GM23248 (cell line): ENCODE data around the gene B4GAT1. TPM values are rescaled to one million over a fixed set of nuclear protein-coding genes. Genes with fewer than 3 reads are reported as not detected.

ENCODE experiments used
- DNase-seq: peaks from one replicate; pipeline ENCODE4 v3.0.0-alpha.2; 2015
- H2AFZ ChIP-seq: fragments of 200-600 bp; sonication (generic); 2 replicates; pipeline ENCODE4 v1.6.1; 2016; ENCODE audit warnings: antibody characterized with exemption
- H3F3A ChIP-seq: fragments of 200-600 bp; sonication (generic); 2 replicates; pipeline ENCODE4 v1.6.1; 2016; ENCODE audit warnings: mild to moderate bottlenecking, antibody characterized with exemption, mixed run types; ENCODE audit not compliant: insufficient read depth
- H3K27ac ChIP-seq: fragments of 200-600 bp; sonication (generic); 2 replicates; pipeline ENCODE4 v1.5.1; 2016; ENCODE audit warnings: mild to moderate bottlenecking
- H3K27me3 ChIP-seq: fragments of 200-600 bp; sonication (generic); replicated peaks from 2 replicates; pipeline ENCODE4 v1.6.1; 2016; ENCODE audit warnings: mild to moderate bottlenecking; ENCODE audit not compliant: insufficient read depth
- H3K36me3 ChIP-seq: fragments of 200-600 bp; sonication (generic); 2 replicates; pipeline ENCODE4 v1.6.1; 2016; ENCODE audit warnings: low read depth, mild to moderate bottlenecking
- H3K4me1 ChIP-seq: fragments of 200-600 bp; sonication (generic); 2 replicates; pipeline ENCODE4 v1.6.1; 2016; ENCODE audit warnings: mild to moderate bottlenecking; ENCODE audit not compliant: insufficient read depth
- H3K4me2 ChIP-seq: fragments of 200-600 bp; sonication (generic); one replicate; pipeline ENCODE4 v1.6.1; 2016; ENCODE audit warnings: mild to moderate bottlenecking; ENCODE audit not compliant: unreplicated experiment
- H3K4me3 ChIP-seq: fragments of 200-600 bp; sonication (generic); 2 replicates; pipeline ENCODE4 v1.5.1; 2016; ENCODE audit warnings: mild to moderate bottlenecking
- H3K79me2 ChIP-seq: fragments of 200-600 bp; sonication (generic); 2 replicates; pipeline ENCODE4 v1.6.1; 2016; ENCODE audit warnings: mild to moderate bottlenecking; ENCODE audit not compliant: insufficient read depth
- H3K9ac ChIP-seq: fragments of 200-600 bp; sonication (generic); 2 replicates; pipeline ENCODE4 v1.6.1; 2016; ENCODE audit warnings: mild to moderate bottlenecking
- H3K9me2 ChIP-seq: fragments of 200-600 bp; sonication (generic); 2 replicates; pipeline ENCODE4 v1.6.1; 2016; ENCODE audit warnings: mixed run types, mild to moderate bottlenecking, moderate library complexity; ENCODE audit not compliant: insufficient read depth
- H3K9me3 ChIP-seq: fragments of 200-600 bp; sonication (generic); one replicate; pipeline ENCODE4 v1.6.1; 2017; ENCODE audit warnings: low read depth
- H4K20me1 ChIP-seq: fragments of 200-600 bp; sonication (generic); 2 replicates; pipeline ENCODE4 v1.6.0; 2016; ENCODE audit not compliant: insufficient read depth
- EZH2 ChIP-seq: fragments of 200-600 bp; sonication (generic); IDR thresholded peaks from 2 replicates; pipeline ENCODE4 v1.6.1; 2018; ENCODE audit warnings: antibody characterized with exemption, mild to moderate bottlenecking; ENCODE audit not compliant: insufficient read depth, poor library complexity, severe bottlenecking
- EZH2phosphoT487 ChIP-seq: fragments of 200-600 bp; sonication (generic); IDR thresholded peaks from 2 replicates; pipeline ENCODE4 v1.6.1; 2018; ENCODE audit warnings: antibody characterized with exemption, moderate library complexity, mild to moderate bottlenecking, low read depth; ENCODE audit not compliant: insufficient read depth
- WGBS, 2 experiments: methylation state at CpG; one replicate each; pipeline ENCODE4 v1.1.6; 2015 to 2017; ENCODE audit warnings: low lambda C conversion rate in 2 of 2, low coverage in 1 of 2; ENCODE audit errors: missing lambda C conversion rate in 2 of 2; 5-methylcytosine and 5-hydroxymethylcytosine counted together
- in situ Hi-C: fragments of 300-500 bp; cut with MboI; formaldehyde crosslinking; loops from 2 replicates; pipeline ENCODE4 v1.15.0; 2020
- polyA plus RNA-seq: library from polyadenylated mRNA; unstranded; fragments of >200 nt; fragmentation: Nextera tagmentation; extraction: Ambion mirVana; gene quantifications from 2 replicates; pipeline ENCODE4 v1.2.1, GENCODE V29; 2016
- total RNA-seq: library from RNA; depleted of rRNA; stranded (reverse); fragments of >200 nt; shearing (Covaris generic); gene quantifications from 2 replicates; pipeline ENCODE4 v1.2.3, GENCODE V29; 2014

Gene B4GAT1
- total and polyA plus RNA-seq, 2 experiments from 2014 or later = 23.9 to 32.0 TPM

GRCh38 chr11:66373265-66373664, 25.8 kb upstream of the B4GAT1 start:
- in situ Hi-C loops = no loop called here
- 7% methylated on average over 5 of the region's 5 CpGs for WGBS, 2 experiments
- no peaks in the 10 kb centered on the region for H3K9me2 ChIP-seq
- no peaks in the 10 kb centered on the region for H3K9me3 ChIP-seq
- no peak overlapping the region for H3K9ac ChIP-seq
- H3K27me3 ChIP-seq = peaks cover 33% of the 10 kb centered on the region
- no peak for DNase-seq
- TF ChIP-seq EZH2 (no peak), EZH2phosphoT487 (no peak)
- H3K36me3 ChIP-seq = no peaks in the 10 kb centered on the region
- H3F3A ChIP-seq = no peaks in the 10 kb centered on the region
- H3K79me2 ChIP-seq = no peaks in the 10 kb centered on the region
- no peaks in the 10 kb centered on the region for H4K20me1 ChIP-seq
- H3K4me2 ChIP-seq = no peak overlapping the region
- H3K4me3 ChIP-seq = no peak overlapping the region
- no peak overlapping the region for H3K27ac ChIP-seq
- no peak overlapping the region for H2AFZ ChIP-seq
- no peaks in the 10 kb centered on the region for H3K4me1 ChIP-seq

GRCh38 chr11:66371627-66372415, 24.4 kb upstream of the B4GAT1 start, which contains the start of gene SLC29A2:
TSS of gene SLC29A2 (minus strand) at chr11:66371760. CDS start at chr11:66371591, 169 bp downstream.
- H3F3A ChIP-seq = no peaks in the 10 kb centered on the region
- no peaks in the 10 kb centered on the region for H3K9me3 ChIP-seq
- TF ChIP-seq EZH2 (no peak), EZH2phosphoT487 (peak; percentile 69; the same call in 1 of the 2 replicates)
- no peak within 1 kb of the TSS for H3K27ac ChIP-seq
- peak; percentile 35 for DNase-seq
- H3K9me2 ChIP-seq = no peaks in the 10 kb centered on the region
- peaks cover 33% of the 10 kb centered on the region for H3K27me3 ChIP-seq
- peak within 1 kb of the TSS; percentile 59 for H3K4me3 ChIP-seq
- WGBS, 2 experiments = 2 to 3% methylated on average over 32 to 68 of the region's 72 CpGs
- in situ Hi-C loops = no loop called here
- H3K4me2 ChIP-seq = peak within 1 kb of the TSS; percentile 66
- H3K4me1 ChIP-seq = no peaks in the 10 kb centered on the region
- H3K9ac ChIP-seq = no peak within 1 kb of the TSS
- no peaks in the 10 kb centered on the region for H3K79me2 ChIP-seq
- no peaks in the 10 kb centered on the region for H3K36me3 ChIP-seq
- H4K20me1 ChIP-seq = no peaks in the 10 kb centered on the region
- H2AFZ ChIP-seq = peak within 1 kb of the TSS; percentile 50

- no peak overlapping the region for H3K9ac ChIP-seq
These were observed 21.9 kb upstream of the B4GAT1 start for GRCh38 chr11:66369073-66369894.

GRCh38 chr11:66368484-66368883, 21.1 kb upstream of the B4GAT1 start:
- Histone ChIP-seq H3K9ac (no peak overlapping the region), H3K4me2 (no peak overlapping the region), H3K4me1 (no peaks in the 10 kb centered on the region), H3K9me3 (no peaks in the 10 kb centered on the region), H3F3A (no peaks in the 10 kb centered on the region), H4K20me1 (no peaks in the 10 kb centered on the region), H2AFZ (no peak overlapping the region), H3K27ac (no peak overlapping the region), H3K4me3 (no peak overlapping the region), H3K27me3 (peaks cover 16% of the 10 kb centered on the region), H3K36me3 (no peaks in the 10 kb centered on the region), H3K9me2 (no peaks in the 10 kb centered on the region), H3K79me2 (no peaks in the 10 kb centered on the region)
- TF ChIP-seq EZH2 (no peak), EZH2phosphoT487 (no peak)
- no peak for DNase-seq
- WGBS, 2 experiments = 92 to 94% methylated on average over 6 of the region's 6 CpGs
- in situ Hi-C loops = no loop called here

More at GRCh38 chr11:66369073-66369894, 21.9 kb upstream of the B4GAT1 start:
- H3K4me1 ChIP-seq = no peaks in the 10 kb centered on the region
- H3K9me3 ChIP-seq = no peaks in the 10 kb centered on the region
- H4K20me1 ChIP-seq = no peaks in the 10 kb centered on the region
- DNase-seq = no peak
- H3F3A ChIP-seq = no peaks in the 10 kb centered on the region
- H3K4me2 ChIP-seq = no peak overlapping the region
- H3K79me2 ChIP-seq = no peaks in the 10 kb centered on the region
- H3K27me3 ChIP-seq = peaks cover 24% of the 10 kb centered on the region
- H3K27ac ChIP-seq = no peak overlapping the region
- 76 to 77% methylated on average over 21 to 25 of the region's 25 CpGs for WGBS, 2 experiments
- no peaks in the 10 kb centered on the region for H3K9me2 ChIP-seq
- H3K36me3 ChIP-seq = no peaks in the 10 kb centered on the region
- H3K4me3 ChIP-seq = no peak overlapping the region
- H2AFZ ChIP-seq = no peak overlapping the region
- TF ChIP-seq EZH2 = no peak
- TF ChIP-seq EZH2phosphoT487 = no peak
- in situ Hi-C loops = no loop called here
